SK-N-DZ (cell line): Measurements from ENCODE around the gene SLC1A5.

Experiments
- DNase-seq: peaks from one replicate; pipeline ENCODE4 v3.0.0-alpha.2; 2015; ENCODE audit warnings: low spot score

Gene SLC1A5

GRCh38 chr19:46745030-46745429 lies 43.4 kb downstream of the SLC1A5 start:
- DNase-seq, result no peak

- no peak for DNase-seq
Measured at GRCh38 chr19:46744005-46744691, 44.2 kb downstream of the SLC1A5 start.

GRCh38 chr19:46742926-46743480 lies 45.4 kb downstream of the SLC1A5 start:
- no peak for DNase-seq

GRCh38 chr19:46741447-46741846 lies 46.9 kb downstream of the SLC1A5 start:
- no peak for DNase-seq

- DNase-seq, result no peak
Measured at GRCh38 chr19:46739290-46739771, 49.1 kb downstream of the SLC1A5 start.

GRCh38 chr19:46737761-46738171 lies 50.6 kb downstream of the SLC1A5 start:
- DNase-seq, result no peak

- DNase-seq, result no peak
Measured at GRCh38 chr19:46737298-46737654, 51.1 kb downstream of the SLC1A5 start.

GRCh38 chr19:46736531-46737297 lies 51.7 kb downstream of the SLC1A5 start:
- no peak for DNase-seq

- no peak for DNase-seq
Measured at GRCh38 chr19:46733690-46734292, 54.6 kb downstream of the SLC1A5 start.

- DNase-seq, result no peak
Measured at GRCh38 chr19:46732966-46733689, 55.3 kb downstream of the SLC1A5 start.

- DNase-seq, result no peak
Measured at GRCh38 chr19:46732172-46732938, 56.0 kb downstream of the SLC1A5 start.

- no peak for DNase-seq
Measured at GRCh38 chr19:46731584-46731983, 56.8 kb downstream of the SLC1A5 start.

GRCh38 chr19:46731007-46731501 lies 57.3 kb downstream of the SLC1A5 start:
- no peak for DNase-seq

GRCh38 chr19:46730595-46730994 lies 57.8 kb downstream of the SLC1A5 start:
- no peak for DNase-seq

GRCh38 chr19:46730187-46730586 lies 58.2 kb downstream of the SLC1A5 start:
- no peak for DNase-seq

GRCh38 chr19:46729696-46730095 lies 58.7 kb downstream of the SLC1A5 start:
- no peak for DNase-seq

GRCh38 chr19:46728693-46729339 lies 59.6 kb downstream of the SLC1A5 start:
- peak; percentile 16 for DNase-seq

- no peak for DNase-seq
Measured at GRCh38 chr19:46728208-46728607, 60.2 kb downstream of the SLC1A5 start.

GRCh38 chr19:46727757-46728156 lies 60.6 kb downstream of the SLC1A5 start:
- DNase-seq, result no peak

- DNase-seq, result no peak
Measured at GRCh38 chr19:46726971-46727501, 61.4 kb downstream of the SLC1A5 start.
